HL-60 (cell line): ENCODE measurements around the gene TTC29.

Source experiments
- DNase-seq, 2 experiments: peaks; one replicate each; pipeline ENCODE4 v3.0.0-alpha.2; 2010 to 2020; ENCODE audit warnings: low read depth in 1 of 2, low spot score in 1 of 2
- H3K27ac ChIP-seq: fragments of 250-450 bp; sonication (Bioruptor Pico); replicated peaks from 2 replicates; pipeline ENCODE4 v1.5.1; 2020; ENCODE audit warnings: mild to moderate bottlenecking, moderate library complexity
- H3K27me3 ChIP-seq: fragments of 250-450 bp; sonication (Bioruptor Pico); 2 replicates; pipeline ENCODE4 v1.5.1; 2021; ENCODE audit warnings: mild to moderate bottlenecking, moderate library complexity; ENCODE audit not compliant: insufficient read depth, poor library complexity, severe bottlenecking
- H3K4me3 ChIP-seq: replicated peaks from 2 replicates; pipeline ENCODE4 v1.5.1; 2011; ENCODE audit warnings: mild to moderate bottlenecking, control low read depth, low read length; ENCODE audit not compliant: insufficient read depth
- GABPA ChIP-seq: IDR thresholded peaks from 2 replicates; pipeline ENCODE4 v1.6.1; 2012; ENCODE audit warnings: low read depth
- POLR2AphosphoS5 ChIP-seq: IDR thresholded peaks from 2 replicates; pipeline ENCODE4 v1.6.1; 2012; ENCODE audit warnings: low read depth
- REST ChIP-seq: IDR thresholded peaks from 2 replicates; pipeline ENCODE4 v1.6.1; 2012; ENCODE audit warnings: low read depth; ENCODE audit not compliant: insufficient replicate concordance
- SPI1 ChIP-seq: IDR thresholded peaks from 2 replicates; pipeline ENCODE4 v1.6.1; 2012; ENCODE audit warnings: low read depth, mild to moderate bottlenecking, borderline replicate concordance
- TF ChIP-seq, protein P1 (sequence below): IDR thresholded peaks from one replicate; pipeline ENCODE4 v1.5.1; 2011; ENCODE audit warnings: low read length, control low read depth, inconsistent platforms; ENCODE audit not compliant: insufficient read depth

The TTC29 gene

DNA sequence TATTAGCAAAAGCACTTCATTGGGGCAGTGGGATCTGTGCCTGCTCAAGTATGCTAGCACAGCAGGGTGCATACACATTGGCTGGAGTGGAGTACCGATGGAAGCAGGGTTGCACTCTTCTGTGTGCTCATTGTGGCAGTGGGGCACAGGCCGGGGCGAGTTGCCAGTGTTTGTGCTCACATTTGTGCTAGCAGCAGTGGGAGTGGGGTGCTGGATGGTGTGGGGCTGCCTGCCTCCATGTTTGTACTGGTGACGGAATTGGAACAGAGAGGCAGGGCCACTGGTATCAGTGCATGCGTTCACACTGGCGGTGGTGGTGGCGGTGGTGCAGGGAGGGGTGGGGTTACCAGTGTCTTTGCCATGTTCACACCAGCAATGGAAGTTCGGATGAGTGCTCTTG lies 169.0 kb downstream of the TTC29 start:
- Histone ChIP-seq H3K27me3 (no peaks in the 10 kb centered on the region), H3K27ac (no peak overlapping the region), H3K4me3 (no peak overlapping the region)
- TF ChIP-seq REST (no peak), GABPA (no peak), POLR2AphosphoS5 (no peak), SPI1 (no peak)
- TF ChIP-seq, protein P1, sequence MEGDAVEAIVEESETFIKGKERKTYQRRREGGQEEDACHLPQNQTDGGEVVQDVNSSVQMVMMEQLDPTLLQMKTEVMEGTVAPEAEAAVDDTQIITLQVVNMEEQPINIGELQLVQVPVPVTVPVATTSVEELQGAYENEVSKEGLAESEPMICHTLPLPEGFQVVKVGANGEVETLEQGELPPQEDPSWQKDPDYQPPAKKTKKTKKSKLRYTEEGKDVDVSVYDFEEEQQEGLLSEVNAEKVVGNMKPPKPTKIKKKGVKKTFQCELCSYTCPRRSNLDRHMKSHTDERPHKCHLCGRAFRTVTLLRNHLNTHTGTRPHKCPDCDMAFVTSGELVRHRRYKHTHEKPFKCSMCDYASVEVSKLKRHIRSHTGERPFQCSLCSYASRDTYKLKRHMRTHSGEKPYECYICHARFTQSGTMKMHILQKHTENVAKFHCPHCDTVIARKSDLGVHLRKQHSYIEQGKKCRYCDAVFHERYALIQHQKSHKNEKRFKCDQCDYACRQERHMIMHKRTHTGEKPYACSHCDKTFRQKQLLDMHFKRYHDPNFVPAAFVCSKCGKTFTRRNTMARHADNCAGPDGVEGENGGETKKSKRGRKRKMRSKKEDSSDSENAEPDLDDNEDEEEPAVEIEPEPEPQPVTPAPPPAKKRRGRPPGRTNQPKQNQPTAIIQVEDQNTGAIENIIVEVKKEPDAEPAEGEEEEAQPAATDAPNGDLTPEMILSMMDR = no peak
- no peak for DNase-seq

GRCh38 chr4:146763560-146763959 lies 182.1 kb downstream of the TTC29 start:
- no peak overlapping the region for H3K27ac ChIP-seq
- no peak for TF ChIP-seq GABPA
- TF ChIP-seq REST = no peak
- no peak for TF ChIP-seq SPI1
- TF ChIP-seq, protein P1 = no peak
- no peak for TF ChIP-seq POLR2AphosphoS5
- H3K4me3 ChIP-seq = no peak overlapping the region
- H3K27me3 ChIP-seq = no peaks in the 10 kb centered on the region
- no peak for DNase-seq

- Histone ChIP-seq H3K27me3 (no peaks in the 10 kb centered on the region), H3K4me3 (no peak overlapping the region), H3K27ac (no peak overlapping the region)
- DNase-seq = no peak
- no peak for TF ChIP-seq SPI1
- TF ChIP-seq, protein P1 = no peak
- TF ChIP-seq GABPA = no peak
- no peak for TF ChIP-seq REST
- TF ChIP-seq POLR2AphosphoS5 = no peak
Measured at GRCh38 chr4:146762016-146762415, 183.6 kb downstream of the TTC29 start.
